ENCODE data around the gene SAP30BP.

The SAP30BP gene

DNA sequence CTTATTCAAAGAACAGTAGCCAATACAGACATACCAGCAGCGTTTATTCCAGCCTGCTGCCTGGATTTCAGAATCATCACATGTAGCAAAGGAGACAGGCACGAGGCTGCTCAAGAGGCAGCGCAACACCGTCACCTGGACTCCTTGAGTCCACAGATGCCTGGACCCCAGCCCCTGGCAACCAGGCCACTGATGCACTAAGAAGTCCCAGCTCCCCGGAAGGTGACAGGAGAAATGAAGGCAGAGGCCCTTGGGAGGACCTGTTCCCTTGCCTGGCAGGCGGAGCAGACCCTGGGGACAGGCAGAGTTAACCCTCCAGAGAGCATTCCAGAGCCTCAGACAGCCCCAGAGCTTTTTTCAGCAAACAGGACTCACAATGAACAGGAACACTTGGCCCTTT lies 17.5 kb upstream of the SAP30BP start:
- no peak for DNase-seq

GRCh38 chr17:75650874-75651273 lies 16.3 kb upstream of the SAP30BP start:
- no peak for DNase-seq

DNA sequence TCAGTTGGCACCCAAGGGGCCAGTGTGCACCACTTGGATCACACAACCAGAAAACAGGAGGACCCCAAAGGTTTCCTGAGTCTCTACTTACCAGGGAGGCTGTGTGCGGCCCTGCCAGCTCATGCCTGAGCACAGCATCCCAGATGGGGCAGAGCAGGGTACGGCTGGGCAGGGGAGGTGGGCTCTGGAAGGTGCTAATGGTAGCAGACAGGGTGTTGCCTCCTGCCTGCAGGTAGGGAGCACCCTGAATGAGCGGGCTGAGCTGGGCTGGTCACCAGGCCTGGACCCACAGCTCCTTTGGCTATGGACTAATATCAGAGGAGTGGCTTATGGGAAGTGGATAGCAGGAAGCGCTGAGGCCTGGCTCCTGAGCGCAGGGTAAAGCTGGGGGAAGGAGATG lies 14.8 kb upstream of the SAP30BP start:
- DNase-seq, result no peak

GRCh38 chr17:75652934-75653549 lies 14.1 kb upstream of the SAP30BP start:
- peak; percentile 11 to 40 (median 24) for DNase-seq

DNA sequence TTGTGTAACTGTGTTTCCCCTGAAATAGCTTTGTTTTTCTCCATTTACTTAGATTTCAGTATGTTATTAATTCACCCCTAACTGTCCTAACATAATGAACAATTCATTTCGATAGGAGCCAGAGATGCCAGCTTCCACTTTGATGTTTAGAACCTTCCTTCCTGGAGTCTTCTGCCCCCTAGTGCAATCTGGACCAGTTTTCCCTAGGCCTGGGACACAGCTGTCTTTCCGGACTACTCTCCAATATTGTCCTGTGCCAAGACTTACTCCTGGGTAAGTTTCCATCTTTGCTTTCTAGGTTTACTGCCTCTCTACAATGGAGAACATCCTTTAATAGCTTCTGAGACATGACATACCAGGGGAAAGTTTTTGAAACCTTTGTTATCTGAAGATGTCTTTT lies 13.0 kb upstream of the SAP30BP start:
- DNase-seq, result no peak

GRCh38 chr17:75658237-75658636 lies 8.9 kb upstream of the SAP30BP start:
- DNase-seq, result no peak

- DNase-seq, result no peak
Measured at GRCh38 chr17:75661531-75661930, 5.6 kb upstream of the SAP30BP start.

GRCh38 chr17:75662511-75662910 lies 4.6 kb upstream of the SAP30BP start:
- DNase-seq, result no peak

DNA sequence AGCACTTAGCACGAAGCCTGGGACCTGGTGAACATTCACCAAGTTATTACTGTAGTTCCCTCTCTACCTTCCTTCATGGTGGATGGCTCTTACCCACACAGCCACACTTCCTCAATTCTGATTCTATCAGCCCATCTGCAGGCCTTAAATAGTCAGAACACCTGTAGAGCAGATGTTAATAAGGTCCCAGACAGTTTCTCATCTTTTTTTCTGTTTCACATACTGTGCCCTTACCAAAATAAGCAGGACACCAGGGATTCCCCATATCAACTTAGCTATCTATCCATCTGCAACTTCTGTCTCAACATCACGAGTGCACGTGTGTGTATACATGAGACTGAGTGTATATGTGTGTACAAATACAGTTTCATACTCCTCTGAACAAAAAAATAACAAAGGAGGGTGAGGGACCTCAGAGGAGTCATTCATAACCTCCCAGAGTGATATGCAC lies 3.0 kb upstream of the SAP30BP start:
- no peak for DNase-seq

DNA sequence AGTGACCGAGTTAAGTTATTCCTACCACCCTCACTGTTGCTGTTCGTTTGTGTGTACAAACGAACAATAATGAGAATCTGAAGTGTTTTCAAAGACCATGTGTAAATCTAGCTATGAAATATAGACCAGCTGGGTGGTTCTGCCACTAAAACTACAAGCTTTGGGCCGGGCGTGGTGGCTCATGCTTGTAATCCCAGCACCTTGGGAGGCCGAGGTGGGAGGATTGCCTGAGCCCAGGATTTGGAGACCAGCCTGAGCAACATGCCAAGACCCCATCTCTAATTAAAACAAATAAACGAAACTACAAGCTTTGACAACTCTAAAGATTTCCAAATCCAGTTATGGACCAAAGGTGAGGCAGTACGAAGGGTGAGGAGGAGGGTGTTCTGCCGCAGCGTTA lies 1.2 kb upstream of the SAP30BP start:
- DNase-seq, result no peak

- DNase-seq, result no peak
Measured at GRCh38 chr17:75667825-75668224, 687 bp downstream of the SAP30BP start.

- no peak for DNase-seq
Measured at GRCh38 chr17:75668489-75668888, 1.4 kb downstream of the SAP30BP start.

DNA sequence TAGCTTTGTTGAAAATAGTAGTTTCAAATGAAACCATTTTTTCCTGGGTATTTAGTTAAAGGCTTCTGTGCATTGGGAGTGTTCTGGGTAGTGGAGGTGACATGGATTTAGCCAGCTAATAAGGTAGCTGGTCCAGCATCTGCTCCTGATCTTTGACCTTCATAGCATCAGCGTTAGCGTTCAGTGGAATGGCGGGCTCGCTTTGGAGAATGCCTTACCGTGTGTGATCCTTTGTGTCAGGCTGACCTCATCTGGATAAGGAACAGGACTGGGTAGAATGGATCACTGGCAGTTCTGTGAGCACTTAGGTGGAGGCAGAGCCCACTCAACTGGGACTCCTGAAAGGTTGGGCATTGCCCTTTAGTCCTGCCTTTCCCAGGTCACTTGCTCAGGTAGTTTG lies 3.7 kb downstream of the SAP30BP start:
- no peak for DNase-seq

- no peak for DNase-seq
Measured at GRCh38 chr17:75672011-75672410, 4.9 kb downstream of the SAP30BP start.

- no peak for DNase-seq
Measured at GRCh38 chr17:75673487-75673886, 6.3 kb downstream of the SAP30BP start.

DNA sequence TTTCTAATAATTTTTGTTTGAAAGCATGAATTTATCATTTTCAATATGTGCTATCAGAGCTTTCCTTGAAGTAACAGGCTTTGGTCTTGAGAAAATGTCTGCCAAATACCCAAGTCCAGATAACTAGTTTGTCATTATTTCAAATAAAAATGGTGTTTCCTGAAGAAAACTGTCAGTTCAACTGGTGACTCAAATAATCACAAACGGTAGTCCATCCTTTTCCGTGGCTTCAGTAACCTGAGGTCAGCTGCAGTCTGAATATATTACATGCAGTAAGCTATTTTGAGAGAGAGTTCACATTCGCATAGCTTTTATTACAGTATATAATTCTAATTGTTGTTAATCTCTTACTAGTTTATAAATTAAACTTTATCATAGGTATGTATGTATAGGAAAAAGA lies 9.3 kb downstream of the SAP30BP start:
- DNase-seq, result no peak

DNA sequence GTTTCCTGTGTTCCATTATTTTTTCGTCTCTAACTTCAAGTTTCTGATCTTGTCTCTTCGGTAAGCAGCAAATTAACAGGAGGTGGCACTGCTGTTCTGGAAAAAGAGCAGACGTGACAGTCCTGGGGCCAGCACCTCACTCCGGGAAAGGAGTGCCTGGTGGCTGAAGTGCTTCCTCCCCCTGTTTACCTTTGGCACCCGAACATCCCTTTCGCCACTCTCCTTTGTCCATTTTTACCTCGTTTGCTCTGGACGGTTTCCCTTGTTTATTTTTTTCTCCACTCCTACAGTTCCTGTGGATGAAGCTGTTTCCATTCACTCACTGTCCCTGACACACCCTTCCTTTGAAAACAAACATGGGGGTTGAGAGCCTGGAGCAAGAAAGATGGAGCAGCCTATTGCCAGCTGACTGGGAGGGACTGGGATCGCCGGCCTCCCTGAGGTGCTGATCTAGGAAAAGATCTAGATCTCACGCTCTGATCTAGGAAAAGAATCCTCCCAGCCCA lies 12.6 kb downstream of the SAP30BP start:
- DNase-seq, result no peak

- no peak for DNase-seq
Measured at GRCh38 chr17:75680431-75680830, 13.3 kb downstream of the SAP30BP start.

GRCh38 chr17:75681289-75681688 lies 14.2 kb downstream of the SAP30BP start:
- no peak for DNase-seq

DNA sequence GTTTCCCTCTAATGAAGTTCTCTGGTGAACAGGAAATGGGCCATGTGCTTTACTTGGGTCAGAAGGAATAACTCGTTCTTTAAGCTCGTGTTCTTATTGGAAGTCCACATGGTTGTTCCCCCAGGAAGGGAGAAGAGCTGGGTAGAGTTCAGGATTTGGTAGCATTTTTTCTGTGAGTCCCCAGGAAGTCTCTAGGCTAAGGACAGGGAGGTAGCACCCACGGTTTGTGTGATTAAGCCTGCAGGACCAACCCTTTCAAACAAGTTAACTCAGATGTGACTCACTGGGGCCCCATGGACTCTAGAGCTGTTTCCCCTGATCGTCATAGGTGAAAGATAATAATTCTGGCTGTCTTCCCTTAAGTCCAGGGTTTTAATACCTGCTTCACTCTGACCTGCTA lies 16.4 kb downstream of the SAP30BP start:
- DNase-seq, result peak in 1 of 4 experiments; percentile 28

- no peak for DNase-seq
Measured at GRCh38 chr17:75684249-75684648, 17.1 kb downstream of the SAP30BP start.

- DNase-seq, result no peak
Measured at GRCh38 chr17:75684924-75685323, 17.8 kb downstream of the SAP30BP start.

- no peak for DNase-seq
Measured at GRCh38 chr17:75685499-75685898, 18.4 kb downstream of the SAP30BP start.

DNA sequence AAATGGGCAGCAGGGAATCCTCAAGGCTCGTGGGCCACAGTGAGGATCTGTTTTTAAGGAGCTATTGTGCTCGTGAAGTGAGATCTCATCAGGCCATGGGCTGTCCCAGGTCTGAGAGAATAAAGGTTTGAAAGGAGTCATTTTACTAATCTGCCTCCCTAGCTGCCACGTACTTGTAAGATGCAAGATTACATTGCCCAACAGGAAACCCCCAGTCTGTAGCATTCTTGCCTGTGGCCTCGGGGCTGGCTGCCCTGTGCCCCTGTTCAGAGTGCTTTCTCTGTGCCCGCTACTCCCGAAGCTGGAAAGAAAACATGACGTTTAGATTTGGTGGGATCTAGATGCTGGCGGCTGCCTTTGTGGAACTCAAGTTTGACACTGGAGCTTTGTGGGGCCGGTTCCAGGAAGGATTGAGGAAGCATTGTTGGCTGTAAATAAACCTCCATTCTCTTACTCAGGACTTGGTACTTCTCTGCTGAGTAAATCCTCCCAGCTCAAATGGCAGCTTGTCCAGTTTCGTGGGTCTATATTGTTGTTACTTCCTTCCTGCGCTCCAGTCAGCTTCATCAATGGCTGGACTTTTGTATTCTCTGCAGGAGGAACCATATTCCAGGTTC lies 21.2 kb downstream of the SAP30BP start:
- DNase-seq, result peak; percentile 44 to 64 (median 62)

DNA sequence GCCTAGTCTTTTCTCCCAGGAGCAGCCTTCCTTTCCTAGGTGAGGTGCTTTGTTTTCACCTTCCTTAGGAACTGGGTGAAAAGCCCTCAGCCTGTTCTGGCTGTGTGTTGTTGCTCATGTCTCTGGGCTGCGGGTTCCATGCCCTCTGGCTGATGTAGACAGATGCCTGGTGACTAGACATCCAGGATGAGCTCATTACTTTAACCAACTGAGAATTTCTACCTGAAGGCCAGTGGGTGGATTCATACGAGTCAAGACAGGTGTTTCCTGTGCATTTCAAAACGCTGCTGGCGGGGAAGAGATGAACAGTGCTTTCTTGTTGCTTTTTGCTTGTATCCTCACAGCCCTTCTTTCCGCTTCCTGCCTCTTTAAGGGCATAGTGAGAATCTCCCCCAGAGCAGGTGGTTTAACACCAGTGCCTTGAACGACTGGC lies 22.3 kb downstream of the SAP30BP start:
- DNase-seq, result no peak
